Right lung (tissue), 10 donors: Measurements from ENCODE around the gene JMJD1C. TPM values are rescaled to one million over a fixed set of nuclear protein-coding genes. Genes with fewer than 3 reads are reported as not detected.
"Not testable (repeated sequence)": the region's sequence is repeated elsewhere in the genome, so short reads cannot be mapped to it uniquely, and the experiment has no call there.

Source experiments
- DNase-seq, 2 donors: peaks; one replicate each; pipeline ENCODE4 v3.0.0-alpha.2; 2013
- long read RNA-seq, 8 donors: transcript quantifications; one replicate each; lab custom pipeline, GENCODE V29; 2026
- polyA plus RNA-seq, 5 donors: library from polyadenylated mRNA; unstranded; fragments of 120-200 nt; gene quantifications; one replicate each; pipeline versions ENCODE4 v1.2.1 to v1.2.3, GENCODE V29; 2013; ENCODE audit warnings: inconsistent platforms in 1 of 5, low replicate concordance in 1 of 5; ENCODE audit not compliant: insufficient read length in 5 of 5, insufficient read depth in 1 of 5

The JMJD1C gene
- 100 to 1,000 TPM in 4 of 5 donors, 10 to 100 TPM in 1; 72.1 to 130 (median 102) TPM for polyA plus RNA-seq
- long read RNA-seq, donor 1, partial matches to known transcripts, result 28 of 54 reads
- long read RNA-seq, donor 1, other reads (novel, unspliced or antisense), result 21 of 54 reads
- long read RNA-seq, donor 2, transcript JMJD1C-204 (3 exons, 1,305 nt), result major isoform, 5 of 38 reads
- long read RNA-seq, donor 2, partial matches to known transcripts, result 31 of 38 reads
- long read RNA-seq, donor 2, other reads (novel, unspliced or antisense), result 0 of 38 reads
- long read RNA-seq, donor 3, partial matches to known transcripts, result 6 of 11 reads
- long read RNA-seq, donor 3, other reads (novel, unspliced or antisense), result 0 of 11 reads
- long read RNA-seq, donor 4, partial matches to known transcripts, result 15 of 20 reads
- long read RNA-seq, donor 4, other reads (novel, unspliced or antisense), result 0 of 20 reads
- long read RNA-seq, donor 5, transcript JMJD1C-204 (3 exons, 1,305 nt), result major isoform, 5 of 38 reads
- long read RNA-seq, donor 5, partial matches to known transcripts, result 28 of 38 reads
- long read RNA-seq, donor 5, other reads (novel, unspliced or antisense), result 0 of 38 reads
- long read RNA-seq, donor 6, transcript JMJD1C-204 (3 exons, 1,305 nt), result major isoform, 8 of 40 reads
- long read RNA-seq, donor 6, partial matches to known transcripts, result 27 of 40 reads
- long read RNA-seq, donor 6, other reads (novel, unspliced or antisense), result 0 of 40 reads
- long read RNA-seq, donor 7, partial matches to known transcripts, result 17 of 20 reads
- long read RNA-seq, donor 7, other reads (novel, unspliced or antisense), result 0 of 20 reads
- long read RNA-seq, donor 8, partial matches to known transcripts, result 12 of 12 reads
- long read RNA-seq, donor 8, other reads (novel, unspliced or antisense), result 0 of 12 reads

GRCh38 chr10:63465293-63466143 lies at the start of gene JMJD1C:
Gene JMJD1C (minus strand): TSS chr10:63465977. CDS start chr10:63465662, 315 bp downstream.
- peak; percentile 87 to 88 for DNase-seq

- no peak for DNase-seq
These were observed 49.4 kb upstream of the JMJD1C start for GRCh38 chr10:63515002-63515763.

- no peak for DNase-seq
These were observed 40.8 kb upstream of the JMJD1C start for GRCh38 chr10:63506554-63506953.

- no peak for DNase-seq
These were observed 39.8 kb upstream of the JMJD1C start for GRCh38 chr10:63505562-63505961.

- no peak for DNase-seq
These were observed 38.5 kb upstream of the JMJD1C start for GRCh38 chr10:63504145-63504881.

GRCh38 chr10:63503395-63503794 lies 37.6 kb upstream of the JMJD1C start:
- DNase-seq, result no peak

- no peak for DNase-seq
These were observed 37.1 kb upstream of the JMJD1C start for GRCh38 chr10:63502832-63503231.

GRCh38 chr10:63501954-63502353 lies 36.2 kb upstream of the JMJD1C start:
- no peak for DNase-seq

GRCh38 chr10:63500551-63500950 lies 34.8 kb upstream of the JMJD1C start:
- DNase-seq, result not testable (repeated sequence)

GRCh38 chr10:63498665-63499064 lies 32.9 kb upstream of the JMJD1C start:
- DNase-seq, result no peak

- DNase-seq, result no peak
These were observed 31.5 kb upstream of the JMJD1C start for GRCh38 chr10:63497321-63497720.

GRCh38 chr10:63496561-63496960 lies 30.8 kb upstream of the JMJD1C start:
- DNase-seq, result no peak

GRCh38 chr10:63494951-63495350 lies 29.2 kb upstream of the JMJD1C start:
- no peak for DNase-seq

- no peak for DNase-seq
These were observed 27.2 kb upstream of the JMJD1C start for GRCh38 chr10:63493004-63493403.

- not testable (repeated sequence) for DNase-seq
These were observed 26.5 kb upstream of the JMJD1C start for GRCh38 chr10:63492317-63492690.

- DNase-seq, result peak; percentile 77 to 84
These were observed 26.0 kb upstream of the JMJD1C start for GRCh38 chr10:63491588-63492316.

- no peak for DNase-seq
These were observed 24.1 kb upstream of the JMJD1C start for GRCh38 chr10:63489838-63490237.

GRCh38 chr10:63487990-63488389 lies 22.2 kb upstream of the JMJD1C start:
- DNase-seq, result no peak

- no peak for DNase-seq
These were observed 18.2 kb upstream of the JMJD1C start for GRCh38 chr10:63483983-63484382.
